Activated CD4-positive, alpha-beta T cell treated with anti-CD3 and anti-CD28 coated beads, Interleukin-2, amount 10 ng/mL, durations not matched to agents 7 days and 5 days (primary cell): Measurements from ENCODE around the gene PRMT1. TPM values are rescaled to one million over a fixed set of nuclear protein-coding genes. Genes with fewer than 3 reads are reported as not detected.
"Not testable (repeated sequence)": the region's sequence is repeated elsewhere in the genome, so short reads cannot be mapped to it uniquely, and the experiment has no call there.

ENCODE experiments used
- CTCF ChIA-PET: fragments of 350-600 bp; sonication (Branson Sonifier 250); formaldehyde crosslinking; loops from one replicate; lab custom pipeline; 2021; ENCODE audit warnings: antibody characterized with exemption; lab: Charles Lee
- POLR2A ChIA-PET: fragments of 350-600 bp; sonication (Branson Sonifier 250); formaldehyde crosslinking; loops from one replicate; lab custom pipeline; 2021; ENCODE audit warnings: antibody characterized with exemption; lab: Charles Lee
- DNase-seq: peaks from one replicate; pipeline ENCODE4 v3.0.0-alpha.2; 2020
- H3K27ac Mint-ChIP-seq: one replicate; pipeline ENCODE4 v1.8.0; 2021; ENCODE audit warnings: mild to moderate bottlenecking, moderate library complexity, mixed read lengths
- H3K27me3 Mint-ChIP-seq: one replicate; pipeline ENCODE4 v1.8.0; 2021; ENCODE audit warnings: mixed read lengths
- H3K36me3 Mint-ChIP-seq: one replicate; pipeline ENCODE4 v1.8.0; 2021; ENCODE audit warnings: low read depth, mixed read lengths
- H3K4me1 Mint-ChIP-seq: one replicate; pipeline ENCODE4 v1.8.0; 2021; ENCODE audit warnings: mixed read lengths
- H3K4me3 Mint-ChIP-seq: one replicate; pipeline ENCODE4 v1.8.0; 2021; ENCODE audit warnings: mild to moderate bottlenecking, moderate library complexity, mixed read lengths
- H3K9me3 Mint-ChIP-seq: one replicate; pipeline ENCODE4 v1.8.0; 2021; ENCODE audit warnings: mixed read lengths
- total RNA-seq, 2 experiments: library from RNA; stranded (reverse); gene quantifications; one replicate each; pipeline ENCODE4 v1.2.3, GENCODE V29; 2021

The PRMT1 gene
- total RNA-seq = 100 to 1,000 TPM; 125 to 130 TPM

- Mint-ChIP-seq H3K27me3 (no peaks in the 10 kb centered on the region), H3K4me1 (peaks cover 30% of the 10 kb centered on the region)
- DNase-seq = peak; percentile 47
Observed at GRCh38 chr19:49677231-49677900, at the start of gene PRMT1. PRMT1 (plus strand) TSS chr19:49677271; CDS start chr19:49677281, 10 bp downstream.

GRCh38 chr19:49629659-49630058 lies 47.4 kb upstream of the PRMT1 start:
- Mint-ChIP-seq H3K4me3 (no peak overlapping the region), H3K9me3 (no peaks in the 10 kb centered on the region), H3K27ac (no peak overlapping the region), H3K4me1 (no peaks in the 10 kb centered on the region), H3K36me3 (peaks cover 20% of the 10 kb centered on the region), H3K27me3 (no peaks in the 10 kb centered on the region)
- ChIA-PET CTCF (interaction anchor here (0.7 kb wide), 1 partner anchor 12 kb away, joined by 3 read pairs; no protein-coding TSS in a partner anchor), POLR2A (no interaction called here)
- DNase-seq = no peak

More at GRCh38 chr19:49677231-49677900, at the start of gene PRMT1:
- POLR2A ChIA-PET = no interaction called here
- CTCF ChIA-PET = interaction anchor here (0.7 to 3.3 kb wide), 10 partner anchors 11 to 207 kb away, joined by 3 to 17 read pairs (median 5); partner anchors contain the start of genes RPL13A, RPS11, RRAS and SCAF1
- Mint-ChIP-seq H3K4me3 (peak within 1 kb of the TSS; percentile 89), H3K36me3 (peaks cover 9% of the 10 kb centered on the region), H3K9me3 (no peaks in the 10 kb centered on the region), H3K27ac (peak within 1 kb of the TSS; percentile 99)

GRCh38 chr19:49631014-49631588 lies 46.0 kb upstream of the PRMT1 start:
- POLR2A ChIA-PET = interaction anchor here (0.6 kb wide), 2 partner anchors 20 to 177 kb away, joined by 4 to 5 read pairs; no protein-coding TSS in a partner anchor
- Mint-ChIP-seq H3K9me3 (no peaks in the 10 kb centered on the region), H3K27me3 (no peaks in the 10 kb centered on the region), H3K27ac (no peak overlapping the region), H3K36me3 (peaks cover 15% of the 10 kb centered on the region), H3K4me1 (no peaks in the 10 kb centered on the region), H3K4me3 (no peak overlapping the region)
- no peak for DNase-seq
- CTCF ChIA-PET = interaction anchor here (0.6 to 1.1 kb wide), 6 partner anchors 9 to 126 kb away, joined by 3 to 4 read pairs (median 3); partner anchors contain the start of gene RRAS

- no peaks in the 10 kb centered on the region for H3K9me3 Mint-ChIP-seq
- no peak for DNase-seq
- ChIA-PET CTCF (interaction anchor here (0.6 to 1.1 kb wide), 3 partner anchors 8 to 126 kb away, joined by 3 to 4 read pairs (median 3); partner anchors contain the start of gene RRAS), POLR2A (no interaction called here)
- peaks cover 15% of the 10 kb centered on the region for H3K36me3 Mint-ChIP-seq
- H3K27ac Mint-ChIP-seq = peak overlapping the region; percentile 55
- no peak overlapping the region for H3K4me3 Mint-ChIP-seq
- no peaks in the 10 kb centered on the region for H3K4me1 Mint-ChIP-seq
- H3K27me3 Mint-ChIP-seq = no peaks in the 10 kb centered on the region
Observed at GRCh38 chr19:49631610-49632192, 45.4 kb upstream of the PRMT1 start.

GRCh38 chr19:49632576-49632975 lies 44.5 kb upstream of the PRMT1 start:
- Mint-ChIP-seq H3K27ac (no peak overlapping the region), H3K4me1 (no peaks in the 10 kb centered on the region), H3K4me3 (no peak overlapping the region), H3K27me3 (no peaks in the 10 kb centered on the region), H3K36me3 (peaks cover 9% of the 10 kb centered on the region), H3K9me3 (no peaks in the 10 kb centered on the region)
- no peak for DNase-seq
- CTCF ChIA-PET = no interaction called here
- POLR2A ChIA-PET = no interaction called here

- H3K9me3 Mint-ChIP-seq, CTCF ChIA-PET, H3K36me3 Mint-ChIP-seq, H3K27ac Mint-ChIP-seq, POLR2A ChIA-PET, H3K4me1 Mint-ChIP-seq, DNase-seq, H3K4me3 Mint-ChIP-seq, H3K27me3 Mint-ChIP-seq: not testable (repeated sequence)
Observed at GRCh38 chr19:49633273-49633672, 43.8 kb upstream of the PRMT1 start.

GRCh38 chr19:49635530-49636232 lies 41.4 kb upstream of the PRMT1 start:
- H3K36me3 Mint-ChIP-seq = no peaks in the 10 kb centered on the region
- H3K4me1 Mint-ChIP-seq = peaks cover 22% of the 10 kb centered on the region
- H3K27ac Mint-ChIP-seq = no peak overlapping the region
- no peak for DNase-seq
- H3K9me3 Mint-ChIP-seq = no peaks in the 10 kb centered on the region
- peaks cover 7% of the 10 kb centered on the region for H3K27me3 Mint-ChIP-seq
- H3K4me3 Mint-ChIP-seq = no peak overlapping the region
- POLR2A ChIA-PET = no interaction called here
- CTCF ChIA-PET = no interaction called here

- Mint-ChIP-seq H3K36me3 (no peaks in the 10 kb centered on the region), H3K27ac (peak overlapping the region; percentile 11), H3K9me3 (no peaks in the 10 kb centered on the region), H3K4me3 (no peak overlapping the region), H3K27me3 (peaks cover 7% of the 10 kb centered on the region), H3K4me1 (peaks cover 26% of the 10 kb centered on the region)
- CTCF ChIA-PET = no interaction called here
- POLR2A ChIA-PET = no interaction called here
- no peak for DNase-seq
Observed at GRCh38 chr19:49636233-49636932, 40.7 kb upstream of the PRMT1 start.

- CTCF ChIA-PET = interaction anchor here (1.1 kb wide), 1 partner anchor 210 kb away, joined by 4 read pairs; no protein-coding TSS in a partner anchor
- DNase-seq = no peak
- Mint-ChIP-seq H3K4me1 (peaks cover 37% of the 10 kb centered on the region), H3K36me3 (no peaks in the 10 kb centered on the region), H3K4me3 (peak overlapping the region; percentile 42), H3K27ac (peak overlapping the region; percentile 60), H3K27me3 (peaks cover 7% of the 10 kb centered on the region), H3K9me3 (no peaks in the 10 kb centered on the region)
- POLR2A ChIA-PET = no interaction called here
Observed at GRCh38 chr19:49637821-49638738, 39.0 kb upstream of the PRMT1 start.

GRCh38 chr19:49639401-49640112 lies 37.5 kb upstream of the PRMT1 start:
- Mint-ChIP-seq H3K27me3 (peaks cover 7% of the 10 kb centered on the region), H3K4me1 (peaks cover 51% of the 10 kb centered on the region), H3K9me3 (no peaks in the 10 kb centered on the region), H3K4me3 (peak overlapping the region; percentile 93), H3K27ac (peak overlapping the region; percentile 83), H3K36me3 (peaks cover 2% of the 10 kb centered on the region)
- ChIA-PET CTCF (interaction anchor here (0.6 to 1.5 kb wide), 15 partner anchors 8 to 195 kb away, joined by 3 to 7 read pairs (median 3); partner anchors contain the start of genes NOSIP and PRMT1), POLR2A (interaction anchor here (0.7 to 1.4 kb wide), 3 partner anchors 24 to 49 kb away, joined by 3 to 4 read pairs (median 3); no protein-coding TSS in a partner anchor)
- DNase-seq = no peak
